Ovary (tissue), 9 donors: ENCODE results near the gene BTNL9. TPM values are rescaled to one million over a fixed set of nuclear protein-coding genes. Genes with fewer than 3 reads are reported as not detected.
A peak's percentile ranks its signal among the peaks of the same experiment; 100 is the strongest.

Experiments used
- DNase-seq, 5 donors: peaks; one replicate each; pipeline ENCODE4 v3.0.0-alpha.2; 2019 to 2020
- H3K27ac ChIP-seq, 2 donors: fragments of 200-600 bp; one replicate each; pipeline versions ENCODE4 v1.5.1 to v1.8.0; 2019 to 2022
- H3K27me3 ChIP-seq: fragments of 200-600 bp; one replicate; pipeline ENCODE4 v1.8.0; 2022
- H3K36me3 ChIP-seq: fragments of 200-600 bp; sonication (generic); one replicate; pipeline ENCODE4 v1.5.1; 2019
- H3K4me1 ChIP-seq: one replicate; pipeline ENCODE4 v1.8.1; 2013; ENCODE audit warnings: mild to moderate bottlenecking, moderate library complexity; ENCODE audit not compliant: insufficient read depth
- H3K4me3 ChIP-seq: fragments of 200-600 bp; sonication (generic); one replicate; pipeline ENCODE4 v1.5.1; 2017
- H3K9me3 ChIP-seq, 2 donors: fragments of 200-600 bp in 1 of 2; sonication (generic) in 1 of 2; one replicate each; pipeline versions ENCODE4 v1.5.1 to v1.8.1; 2013 to 2019; ENCODE audit warnings: mild to moderate bottlenecking in 1 of 2, moderate library complexity in 1 of 2
- EP300 ChIP-seq: sonication (generic); formaldehyde crosslinking; IDR thresholded peaks from one replicate; pipeline ENCODE4 v1.6.1; 2017; ENCODE audit warnings: antibody characterized with exemption
- POLR2A ChIP-seq: fragments of 450-650 bp; IDR thresholded peaks from one replicate; pipeline ENCODE4 v1.6.1; 2017; ENCODE audit warnings: antibody characterized with exemption, mild to moderate bottlenecking, moderate library complexity
- WGBS, 3 donors: extraction: QIAGEN DNeasy Blood & Tissue Kit in 1 of 3; methylation state at CpG; one replicate each; pipeline versions ENCODE4 v1.1.5 to v1.1.7; 2013 to 2017; 5-methylcytosine and 5-hydroxymethylcytosine counted together
- intact Hi-C, 4 donors: fragments of 100-400 bp; cut with DNase I; formaldehyde crosslinking; loops; one replicate each; pipeline versions ENCODE4 v1.11.0 to v1.15.1; 2022 to 2023
- polyA plus RNA-seq, 2 donors: library from polyadenylated mRNA; stranded (reverse); fragments of 200-250 nt in 1 of 2; fragments of 350-450 nt in 1 of 2; fragmentation: Illumina TruSeq in 1 of 2; extraction: RNeasy Lipid Tissue Mini Kit (QIAGEN cat#74804) in 1 of 2; gene quantifications; one replicate each; pipeline ENCODE4 v1.2.3, GENCODE V29; 2013 to 2014
- total RNA-seq, 7 donors: library from RNA; depleted of rRNA in 2 of 7; stranded (reverse); fragments of >200 nt in 2 of 7; fragmentation: NEBNext Ultra II Directional in 3 of 7; extraction: Animal tissue kit (Norgen Biotek cat#: 25700) in 3 of 7; gene quantifications; one replicate each; pipeline versions ENCODE4 v1.1.0 to v1.2.4, GENCODE V29; 2016 to 2023
- TF ChIP-seq, protein P1 (sequence below), 3 donors: fragments of 450-650 bp in 2 of 3; fragments of 200-600 bp in 1 of 3; IDR thresholded peaks; one replicate each; pipeline versions ENCODE4 v1.5.1 to v1.8.0; 2016 to 2022; ENCODE audit warnings: antibody characterized with exemption in 3 of 3, mild to moderate bottlenecking in 1 of 3
- donor health status: DM: no; HTN: no; CAD: no; lungs with moderate emphysema.
- donor health status: DM: no; HTN: no; CAD: no.
- donor health status: Bipolar disorder and iron deficiency.
- donor health status: DM: yes; HTN: yes; CAD: no.
- donor health status: DM: no; HTN: no; CAD: no.
- donor health status: DM: yes; HTN: yes; CAD: no.

Gene BTNL9
- total and polyA plus RNA-seq, 9 donors = 0.76 to 46.4 (median 9.6) TPM

DNA sequence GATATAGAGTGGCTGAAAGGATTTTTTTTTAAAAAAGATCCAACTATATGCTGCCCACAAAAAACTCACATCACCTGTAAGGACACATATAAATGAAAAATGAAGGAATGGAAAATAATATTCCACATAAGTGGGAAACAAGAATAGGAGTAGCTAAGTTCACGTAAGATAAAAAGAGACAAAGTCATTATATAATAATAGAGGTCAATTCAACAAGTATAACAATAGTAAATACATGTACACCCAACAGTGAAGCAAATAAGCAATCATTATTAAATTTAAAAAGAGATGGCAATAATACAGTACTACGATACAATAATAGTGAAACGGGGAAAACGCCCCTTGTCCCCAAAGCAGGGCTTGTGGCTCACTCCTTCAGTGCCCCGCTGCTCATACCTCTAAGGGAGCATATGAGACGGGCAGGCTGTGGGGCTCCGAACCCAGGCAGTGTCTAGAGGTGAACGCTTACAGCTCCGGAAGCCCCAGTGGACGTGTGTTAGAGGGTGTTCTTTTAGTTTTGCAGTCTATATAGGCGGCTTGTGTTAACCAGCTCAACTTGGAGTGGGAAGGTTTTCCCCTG is 12.5 kb upstream of the BTNL9 start:
- Histone ChIP-seq H3K9me3 (no peaks in the 10 kb centered on the region), H3K4me3 (no peak overlapping the region), H3K36me3 (no peaks in the 10 kb centered on the region), H3K4me1 (no peaks in the 10 kb centered on the region), H3K27ac (no peak overlapping the region), H3K27me3 (no peaks in the 10 kb centered on the region)
- WGBS, 3 donors = 84 to 92% (median 89%) methylated on average over 11 of the region's 11 CpGs
- intact Hi-C loops = no loop called here
- no peak for TF ChIP-seq EP300
- TF ChIP-seq, protein P1, sequence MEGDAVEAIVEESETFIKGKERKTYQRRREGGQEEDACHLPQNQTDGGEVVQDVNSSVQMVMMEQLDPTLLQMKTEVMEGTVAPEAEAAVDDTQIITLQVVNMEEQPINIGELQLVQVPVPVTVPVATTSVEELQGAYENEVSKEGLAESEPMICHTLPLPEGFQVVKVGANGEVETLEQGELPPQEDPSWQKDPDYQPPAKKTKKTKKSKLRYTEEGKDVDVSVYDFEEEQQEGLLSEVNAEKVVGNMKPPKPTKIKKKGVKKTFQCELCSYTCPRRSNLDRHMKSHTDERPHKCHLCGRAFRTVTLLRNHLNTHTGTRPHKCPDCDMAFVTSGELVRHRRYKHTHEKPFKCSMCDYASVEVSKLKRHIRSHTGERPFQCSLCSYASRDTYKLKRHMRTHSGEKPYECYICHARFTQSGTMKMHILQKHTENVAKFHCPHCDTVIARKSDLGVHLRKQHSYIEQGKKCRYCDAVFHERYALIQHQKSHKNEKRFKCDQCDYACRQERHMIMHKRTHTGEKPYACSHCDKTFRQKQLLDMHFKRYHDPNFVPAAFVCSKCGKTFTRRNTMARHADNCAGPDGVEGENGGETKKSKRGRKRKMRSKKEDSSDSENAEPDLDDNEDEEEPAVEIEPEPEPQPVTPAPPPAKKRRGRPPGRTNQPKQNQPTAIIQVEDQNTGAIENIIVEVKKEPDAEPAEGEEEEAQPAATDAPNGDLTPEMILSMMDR (IDR thresholded peaks at IDR 0.05) = no peak
- no peak for TF ChIP-seq POLR2A
- DNase-seq = no peak

DNA sequence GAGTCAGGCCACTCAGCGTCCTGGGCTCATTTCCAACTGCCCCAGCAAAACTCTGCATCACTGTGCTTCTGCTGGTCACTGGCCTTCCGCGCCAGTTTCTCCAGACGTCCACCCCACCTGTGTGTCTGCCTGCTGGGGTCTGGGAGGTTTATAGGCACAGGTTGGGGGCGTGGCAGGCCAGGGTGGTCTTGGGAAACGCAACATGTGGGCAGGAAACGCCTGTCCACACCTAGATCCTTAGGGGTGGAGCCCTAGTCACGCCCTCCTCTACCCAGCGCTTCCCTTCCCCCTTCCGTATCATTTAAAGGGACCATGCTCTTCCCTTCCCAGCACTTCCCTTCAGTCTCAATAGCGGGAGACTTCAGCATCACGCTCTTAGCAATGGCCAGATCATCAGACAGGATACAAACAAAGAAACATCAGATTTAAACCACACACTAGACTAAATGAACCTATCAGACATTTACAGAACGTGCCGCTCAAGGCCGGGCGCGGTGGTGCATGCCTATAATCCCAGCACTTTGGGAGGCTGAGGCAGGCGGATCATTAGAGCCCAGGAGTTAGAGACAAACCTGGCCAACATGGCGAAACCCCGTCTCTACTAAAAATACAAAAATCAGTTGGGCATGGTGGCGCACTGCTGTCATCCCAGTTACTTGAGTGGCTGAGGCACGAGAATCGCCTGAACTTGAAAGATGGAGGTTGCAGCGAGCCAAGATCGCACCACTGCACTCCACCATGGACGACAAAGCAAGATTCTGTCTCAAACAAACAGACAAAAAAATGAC is 11.8 kb upstream of the BTNL9 start:
- Histone ChIP-seq H3K9me3 (no peaks in the 10 kb centered on the region), H3K27me3 (no peaks in the 10 kb centered on the region), H3K4me1 (no peaks in the 10 kb centered on the region), H3K36me3 (no peaks in the 10 kb centered on the region), H3K4me3 (no peak overlapping the region), H3K27ac (no peak overlapping the region)
- intact Hi-C loops = no loop called here
- WGBS, 3 donors = 80 to 81% (median 80%) methylated on average over 26 of the region's 26 CpGs
- DNase-seq = peak in 1 of 5 donors; percentile 9
- TF ChIP-seq, protein P1 (IDR thresholded peaks at IDR 0.05) = no peak
- no peak for TF ChIP-seq POLR2A
- TF ChIP-seq EP300 = no peak

DNA sequence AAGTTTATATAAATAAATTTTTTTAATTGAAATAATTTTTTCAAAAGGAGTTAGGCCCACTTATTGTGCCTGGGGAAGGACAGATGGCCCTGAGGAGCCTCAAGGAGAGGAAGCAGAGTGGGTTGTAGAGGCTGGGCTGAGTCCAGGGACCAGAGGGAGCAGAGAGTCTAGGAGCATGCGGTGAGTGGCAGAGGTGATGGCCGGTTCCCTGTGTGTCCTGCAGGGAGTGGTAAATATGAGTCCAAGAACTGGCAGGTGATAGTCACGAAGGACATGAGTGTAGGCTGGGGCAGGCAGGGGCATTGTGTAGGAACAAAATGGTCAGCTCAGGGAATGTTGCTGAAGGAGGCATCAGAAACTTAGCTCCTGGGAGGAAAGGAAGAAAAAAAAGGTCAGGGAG is 8.3 kb upstream of the BTNL9 start:
- DNase-seq = no peak
- intact Hi-C loops = no loop called here
- Histone ChIP-seq H3K4me3 (no peak overlapping the region), H3K36me3 (no peaks in the 10 kb centered on the region), H3K27ac (no peak overlapping the region), H3K9me3 (no peaks in the 10 kb centered on the region), H3K4me1 (no peaks in the 10 kb centered on the region), H3K27me3 (no peaks in the 10 kb centered on the region)
- WGBS, 3 donors = 84 to 90% (median 87%) methylated on average over 3 of the region's 3 CpGs
- no peak for TF ChIP-seq EP300
- TF ChIP-seq, protein P1 (IDR thresholded peaks at IDR 0.05) = no peak
- TF ChIP-seq POLR2A = no peak

DNA sequence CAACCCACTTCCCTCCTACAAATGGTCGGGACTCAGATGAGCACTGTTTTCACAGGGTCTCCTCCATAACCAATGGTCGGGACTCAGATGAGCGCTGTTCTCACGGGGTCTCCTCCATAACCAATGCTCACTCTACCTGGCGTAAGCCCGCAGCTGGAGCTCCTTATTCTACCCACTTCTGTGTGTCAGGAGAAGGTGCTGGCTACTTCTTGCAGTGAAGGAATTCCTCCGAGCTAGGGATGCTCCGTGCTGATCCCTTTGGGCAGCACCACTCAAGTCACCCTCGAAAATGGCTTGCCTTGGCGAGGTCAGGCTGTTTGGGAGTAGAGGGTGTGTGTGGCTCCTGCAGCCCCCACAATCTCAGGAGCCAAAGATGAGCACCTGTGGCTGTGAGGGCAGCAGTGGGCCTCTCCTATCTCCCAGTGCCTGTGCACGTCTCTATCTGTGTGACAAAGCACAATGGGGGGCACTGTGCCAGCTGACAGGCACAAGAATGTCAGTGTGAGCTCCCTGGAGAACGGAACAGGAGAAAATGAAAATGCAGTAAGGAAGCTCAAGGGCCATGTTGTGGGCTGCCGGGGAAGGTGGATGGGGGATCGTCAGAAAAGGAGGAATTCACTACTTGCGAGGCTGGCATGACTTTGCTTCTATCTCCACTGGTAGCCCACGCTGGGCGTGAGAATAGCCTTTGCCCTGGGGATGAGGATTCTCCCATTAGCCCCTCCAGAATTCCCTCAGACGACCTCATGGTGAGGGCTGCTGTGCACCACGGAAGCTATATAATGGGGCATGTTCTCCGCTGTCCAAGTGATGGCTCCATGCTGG is 3.9 kb upstream of the BTNL9 start:
- 75 to 82% (median 82%) methylated on average over 20 of the region's 20 CpGs for WGBS, 3 donors
- H3K36me3 ChIP-seq = no peaks in the 10 kb centered on the region
- H3K27me3 ChIP-seq = no peaks in the 10 kb centered on the region
- H3K9me3 ChIP-seq = no peaks in the 10 kb centered on the region
- DNase-seq = no peak
- no peaks in the 10 kb centered on the region for H3K4me1 ChIP-seq
- intact Hi-C loops = no loop called here
- no peak overlapping the region for H3K4me3 ChIP-seq
- TF ChIP-seq EP300 (no peak), POLR2A (no peak)
- TF ChIP-seq, protein P1 (IDR thresholded peaks at IDR 0.05) = no peak
- H3K27ac ChIP-seq = no peak overlapping the region
